Measurements from ENCODE around the gene CSNK1D. TPM values are rescaled to one million over a fixed set of nuclear protein-coding genes. Genes with fewer than 3 reads are reported as not detected.

Gene CSNK1D
- total and polyA plus RNA-seq, 7 experiments from 2014 or later = 46.1 to 249 (median 170) TPM

DNA sequence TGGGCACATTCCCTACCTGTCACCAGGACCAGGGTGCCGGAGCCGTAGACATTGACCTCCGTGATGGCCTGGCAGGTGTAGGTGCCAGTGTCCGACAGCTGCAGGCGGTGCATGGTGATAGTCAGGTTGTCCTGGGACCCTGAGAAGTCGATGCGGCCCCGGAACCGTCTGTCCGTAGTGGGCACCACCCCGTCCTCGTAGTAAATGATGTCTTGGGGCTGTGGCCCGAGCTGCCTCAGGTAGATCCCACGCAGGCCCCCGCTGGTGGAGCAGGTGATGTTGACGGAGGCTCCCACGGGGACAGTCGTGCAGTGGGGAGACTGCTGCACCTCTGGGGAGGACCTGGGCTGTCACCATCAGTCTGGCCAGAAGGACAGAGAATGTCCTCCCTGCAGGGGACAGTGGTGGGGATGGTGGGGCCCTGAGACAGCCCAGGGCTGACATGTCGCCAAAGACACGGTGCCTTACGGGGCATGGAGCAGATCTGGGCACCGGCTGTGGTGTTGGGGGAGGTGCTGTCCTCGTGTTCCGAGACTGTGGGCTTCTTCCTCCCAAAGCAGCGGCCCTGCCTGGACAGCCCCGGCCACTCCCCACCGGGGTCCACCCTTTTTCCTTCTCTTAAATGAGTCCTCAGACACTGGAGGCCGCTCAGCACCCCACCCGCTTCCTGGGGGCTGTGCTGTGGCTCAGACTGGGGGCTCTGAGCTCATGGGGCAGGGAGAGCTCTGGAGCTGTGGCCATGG lies 43.3 kb upstream of the CSNK1D start:
- CTCF ChIA-PET = interaction anchor here (0.7 to 3.5 kb wide), 12 partner anchors 7 to 293 kb away, joined by 3 to 61 read pairs (median 4); partner anchors contain the start of gene SLC16A3
- ATAC-seq = peak; percentile 19
- peak in 3 of 9 donors; percentile 39 to 50 (median 48) for DNase-seq
- POLR2A ChIA-PET = interaction anchor here (0.8 to 12.6 kb wide), 14 partner anchors 8 to 290 kb away, joined by 3 to 237 read pairs (median 4); partner anchors contain the start of gene SECTM1
- Mint-ChIP-seq H3K4me1 (peaks cover 17 to 24% (median 19%) of the 10 kb centered on the region in 7 donors), H3K4me3 (peak overlapping the region in 6 of 10 donors; percentile 88 to 99 (median 97)), H3K27me3 (no peaks in the 10 kb centered on the region), H3K9me3 (no peaks in the 10 kb centered on the region), H3K27ac (peak overlapping the region in 6 of 9 donors; percentile 66 to 97 (median 90)), H3K36me3 (peaks cover 0 to 17% (median 4%) of the 10 kb centered on the region in 5 donors)
- peak overlapping the region; percentile 91 for H3K27ac ChIP-seq (ENCODE audit: low read depth, low read length)
- H3K9me3 ChIP-seq (ENCODE audit: control insufficient read depth in 2 of 3, low read length in 3 of 3) = no peaks in the 10 kb centered on the region
- intact Hi-C loops (cut with micrococcal nuclease) = loop anchor here (1.0 to 2.0 kb wide), 6 partner anchors 14 to 78 kb away; partner anchors contain the start of genes CSNK1D (in 1 of the 2) and SECTM1 (in 1 of the 2)
- H3K36me3 ChIP-seq (ENCODE audit: control insufficient read depth in 2 of 3, insufficient read depth in 3 of 3, low read length in 3 of 3) = peaks cover 0 to 39% (median 0%) of the 10 kb centered on the region in 3 experiments
- peak overlapping the region; percentile 91 for H3K4me3 ChIP-seq (ENCODE audit: low read length)
- peaks cover 17 to 20% of the 10 kb centered on the region in 2 donors for H3K4me1 ChIP-seq (ENCODE audit: control insufficient read depth in 2 of 2, insufficient read depth in 2 of 2, low read length in 2 of 2)
- H3K27me3 ChIP-seq (ENCODE audit: control insufficient read depth in 2 of 2, insufficient read depth in 2 of 2, low read length in 2 of 2) = no peaks in the 10 kb centered on the region

DNA sequence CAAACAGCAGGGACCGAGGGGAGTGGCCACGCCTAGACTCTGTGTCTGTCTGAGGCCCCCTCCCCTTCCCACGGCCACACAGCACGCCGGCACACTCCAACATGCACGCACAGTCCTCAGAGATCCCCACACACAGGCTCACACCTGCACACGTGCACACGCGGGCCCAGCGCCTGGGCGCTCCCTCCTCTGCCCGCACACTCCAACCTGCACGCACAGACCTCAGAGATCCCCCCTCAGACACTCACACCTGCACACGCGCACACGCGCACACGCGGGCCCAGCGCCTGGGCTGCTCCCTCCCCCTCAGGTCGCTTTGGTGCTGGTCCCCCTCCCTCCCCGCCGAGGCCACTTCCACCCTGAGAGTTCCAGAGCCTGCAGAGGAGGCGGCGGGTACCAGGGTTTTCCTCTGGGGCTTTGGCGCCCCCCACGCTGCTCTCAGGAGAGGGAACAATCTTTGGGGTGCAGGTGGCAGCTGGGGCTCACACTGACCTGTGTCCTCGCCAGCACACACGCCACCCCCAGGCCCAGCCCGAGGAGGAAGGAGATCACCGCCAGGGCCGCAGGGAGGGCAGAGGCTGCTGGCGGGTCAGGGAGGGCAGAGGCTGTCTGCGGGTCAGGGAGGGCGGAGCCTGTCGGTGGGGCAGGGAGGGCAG lies 42.3 kb upstream of the CSNK1D start:
- peak overlapping the region in 6 of 9 donors; percentile 77 to 97 (median 90) for H3K27ac Mint-ChIP-seq
- H3K4me3 Mint-ChIP-seq = peak overlapping the region in 6 of 10 donors; percentile 88 to 99 (median 97)
- ChIA-PET CTCF (interaction anchor here (1.0 to 3.5 kb wide), 4 partner anchors 15 to 81 kb away, joined by 4 to 61 read pairs (median 4); no protein-coding TSS in a partner anchor), POLR2A (interaction anchor here (0.8 to 12.6 kb wide), 6 partner anchors 15 to 74 kb away, joined by 3 to 237 read pairs (median 3); no protein-coding TSS in a partner anchor)
- peak overlapping the region; percentile 91 for H3K4me3 ChIP-seq (ENCODE audit: low read length)
- H3K36me3 Mint-ChIP-seq = peaks cover 0 to 17% (median 4%) of the 10 kb centered on the region in 5 donors
- H3K4me1 ChIP-seq (ENCODE audit: control insufficient read depth in 2 of 2, insufficient read depth in 2 of 2, low read length in 2 of 2) = peaks cover 10 to 13% of the 10 kb centered on the region in 2 donors
- H3K9me3 ChIP-seq (ENCODE audit: control insufficient read depth in 2 of 3, low read length in 3 of 3) = no peaks in the 10 kb centered on the region
- ATAC-seq (peak; percentile 63), DNase-seq (peak in 8 of 9 donors; percentile 48 to 72 (median 65))
- intact Hi-C loops (cut with micrococcal nuclease) = loop anchor here (2.0 kb wide), 3 partner anchors 17 to 77 kb away; partner anchors contain the start of genes CSNK1D (in 1 of the 2) and SECTM1 (in 1 of the 2)
- no peaks in the 10 kb centered on the region for H3K27me3 ChIP-seq (ENCODE audit: control insufficient read depth in 2 of 2, insufficient read depth in 2 of 2, low read length in 2 of 2)
- H3K9me3 Mint-ChIP-seq = no peaks in the 10 kb centered on the region
- peaks cover 10 to 19% (median 15%) of the 10 kb centered on the region in 7 donors for H3K4me1 Mint-ChIP-seq
- no peaks in the 10 kb centered on the region for H3K27me3 Mint-ChIP-seq
- peaks cover 0 to 39% (median 0%) of the 10 kb centered on the region in 3 experiments for H3K36me3 ChIP-seq (ENCODE audit: control insufficient read depth in 2 of 3, insufficient read depth in 3 of 3, low read length in 3 of 3)
- peak overlapping the region; percentile 91 for H3K27ac ChIP-seq (ENCODE audit: low read depth, low read length)

DNA sequence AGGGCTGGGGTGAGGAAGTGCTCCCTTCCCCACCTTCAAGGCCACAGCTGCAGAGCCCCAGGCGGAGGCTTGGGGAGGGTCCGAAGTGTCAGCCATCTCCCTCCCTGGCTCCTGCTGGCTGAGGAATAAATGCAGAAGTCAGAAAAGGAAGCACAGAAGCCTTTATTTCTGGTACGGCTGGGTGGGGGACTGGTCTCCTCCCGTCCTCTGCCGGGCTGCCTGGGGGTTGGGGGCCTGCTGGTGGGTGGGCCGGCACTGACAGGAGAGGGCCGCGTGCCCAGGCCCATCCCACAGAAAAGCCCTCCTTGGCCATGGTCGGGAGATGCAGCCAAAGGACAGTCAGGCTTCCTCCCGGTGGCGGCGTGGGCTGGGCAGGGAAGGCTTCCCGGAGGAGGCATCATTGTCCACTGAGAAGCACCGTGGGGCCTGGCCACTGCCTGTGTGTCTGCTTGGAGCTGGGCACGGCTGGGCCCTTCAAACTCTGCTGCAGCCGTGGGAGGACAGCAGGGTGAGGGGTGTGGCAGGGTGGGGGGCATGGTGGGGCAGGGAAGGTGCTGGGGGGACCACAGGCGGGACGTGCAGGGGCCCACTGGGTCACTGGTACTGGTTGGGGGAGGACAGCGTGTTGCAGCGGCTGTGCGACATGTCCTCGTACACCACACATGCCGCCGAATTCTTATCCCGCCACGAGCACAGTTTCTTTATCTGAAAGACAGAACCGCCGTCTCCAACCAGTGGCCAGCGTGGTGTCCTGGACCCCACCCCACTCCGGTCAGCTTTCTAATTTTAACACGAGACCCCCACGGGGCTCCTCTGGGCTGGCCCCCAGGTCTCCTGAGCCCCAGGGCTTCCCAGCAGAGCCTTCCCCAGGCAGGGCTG lies 41.5 kb upstream of the CSNK1D start:
- H3K36me3 Mint-ChIP-seq = peaks cover 0 to 17% (median 4%) of the 10 kb centered on the region in 5 donors
- CTCF ChIA-PET = interaction anchor here (3.5 kb wide), 1 partner anchor 15 kb away, joined by 61 read pairs; no protein-coding TSS in a partner anchor

DNA sequence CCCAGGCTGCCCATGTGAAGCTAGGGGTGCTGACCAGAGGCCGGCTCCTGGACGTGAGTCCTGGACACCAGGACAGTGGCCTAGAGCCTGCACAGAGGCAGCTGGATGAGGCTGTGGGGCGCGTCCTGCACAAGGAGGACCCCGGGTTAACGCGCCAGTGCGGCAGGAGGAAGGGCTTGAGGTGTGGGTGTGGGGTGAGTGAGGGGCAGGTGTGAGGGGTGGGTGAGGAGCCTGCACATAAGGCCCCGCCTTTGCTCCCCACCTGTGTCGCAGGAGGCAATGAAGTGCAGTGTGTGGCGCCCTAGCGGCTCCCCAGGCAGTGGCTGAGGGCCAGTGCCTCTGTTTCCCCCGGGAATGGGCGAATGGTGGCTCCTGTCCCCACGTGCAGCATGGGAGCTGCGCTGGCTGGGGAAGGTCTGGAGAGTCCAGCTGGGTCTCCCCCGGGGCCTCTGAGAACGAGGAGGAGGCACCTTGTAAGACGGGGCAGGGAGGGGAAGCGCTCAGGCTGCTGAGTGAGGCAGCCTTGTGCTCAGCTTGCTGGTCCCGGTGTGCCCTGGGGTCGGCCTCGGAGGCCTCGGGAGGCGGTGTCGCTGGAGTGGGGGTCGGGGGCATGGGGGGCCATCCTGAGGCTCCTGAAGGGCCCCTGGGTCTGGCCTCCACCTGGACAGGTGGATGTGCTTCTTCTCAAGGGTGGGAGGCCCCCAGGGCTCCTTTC lies 40.7 kb upstream of the CSNK1D start:
- no peak overlapping the region for H3K4me3 ChIP-seq (ENCODE audit: low read length)
- Mint-ChIP-seq H3K9me3 (no peaks in the 10 kb centered on the region), H3K4me3 (peak overlapping the region in 7 of 10 donors; percentile 15 to 71 (median 47)), H3K36me3 (peaks cover 0 to 17% (median 4%) of the 10 kb centered on the region in 5 donors), H3K27me3 (no peaks in the 10 kb centered on the region), H3K27ac (peak overlapping the region in 6 of 9 donors; percentile 6 to 86 (median 50)), H3K4me1 (peaks cover 6 to 23% (median 14%) of the 10 kb centered on the region in 7 donors)
- H3K9me3 ChIP-seq (ENCODE audit: control insufficient read depth in 2 of 3, low read length in 3 of 3) = no peaks in the 10 kb centered on the region
- peaks cover 8 to 13% of the 10 kb centered on the region in 2 donors for H3K4me1 ChIP-seq (ENCODE audit: control insufficient read depth in 2 of 2, insufficient read depth in 2 of 2, low read length in 2 of 2)
- ChIA-PET CTCF (interaction anchor here (0.6 to 3.7 kb wide), 3 partner anchors 12 to 39 kb away, joined by 5 to 61 read pairs (median 18); no protein-coding TSS in a partner anchor), POLR2A (interaction anchor here (1.5 to 12.6 kb wide), 3 partner anchors 13 to 21 kb away, joined by 3 to 237 read pairs (median 26); no protein-coding TSS in a partner anchor)
- DNase-seq (no peak), ATAC-seq (no peak)
- H3K36me3 ChIP-seq (ENCODE audit: control insufficient read depth in 2 of 3, insufficient read depth in 3 of 3, low read length in 3 of 3) = peaks cover 0 to 39% (median 0%) of the 10 kb centered on the region in 3 experiments
- no peaks in the 10 kb centered on the region for H3K27me3 ChIP-seq (ENCODE audit: control insufficient read depth in 2 of 2, insufficient read depth in 2 of 2, low read length in 2 of 2)
- intact Hi-C loops (cut with micrococcal nuclease) = no loop called here
- peak overlapping the region; percentile 91 for H3K27ac ChIP-seq (ENCODE audit: low read depth, low read length)

More for the DNA sequence above, 41.5 kb upstream of the CSNK1D start:
- Histone ChIP-seq H3K27ac (ENCODE audit: low read depth, low read length) (peak overlapping the region; percentile 91), H3K4me1 (ENCODE audit: control insufficient read depth in 2 of 2, insufficient read depth in 2 of 2, low read length in 2 of 2) (peaks cover 8 to 13% of the 10 kb centered on the region in 2 donors), H3K4me3 (ENCODE audit: low read length) (peak overlapping the region; percentile 91), H3K27me3 (ENCODE audit: control insufficient read depth in 2 of 2, insufficient read depth in 2 of 2, low read length in 2 of 2) (no peaks in the 10 kb centered on the region), H3K36me3 (ENCODE audit: control insufficient read depth in 2 of 3, insufficient read depth in 3 of 3, low read length in 3 of 3) (peaks cover 0 to 39% (median 0%) of the 10 kb centered on the region in 3 experiments), H3K9me3 (ENCODE audit: control insufficient read depth in 2 of 3, low read length in 3 of 3) (no peaks in the 10 kb centered on the region)
- Mint-ChIP-seq H3K4me3 (peak overlapping the region in 6 of 10 donors; percentile 88 to 99 (median 97)), H3K4me1 (peaks cover 6 to 22% (median 14%) of the 10 kb centered on the region in 7 donors), H3K27me3 (no peaks in the 10 kb centered on the region), H3K27ac (peak overlapping the region in 7 of 9 donors; percentile 77 to 97 (median 89)), H3K9me3 (no peaks in the 10 kb centered on the region)
- no peak for ATAC-seq
- intact Hi-C loops (cut with micrococcal nuclease) = no loop called here
- peak in 1 of 9 donors; percentile 8 for DNase-seq
- POLR2A ChIA-PET = interaction anchor here (1.1 to 12.6 kb wide), 4 partner anchors 14 to 73 kb away, joined by 3 to 237 read pairs (median 14); no protein-coding TSS in a partner anchor
